Lower leg skin (tissue), 3 donors: Measurements from ENCODE around the gene ADD2.

Experiments
- POLR2A ChIP-seq, 2 donors: fragments of 450-650 bp; IDR thresholded peaks; one replicate each; pipeline ENCODE4 v1.6.1; 2016 to 2017; ENCODE audit warnings: antibody characterized with exemption in 2 of 2, mild to moderate bottlenecking in 1 of 2, moderate library complexity in 1 of 2
- TF ChIP-seq, protein P1 (sequence below), 3 donors: fragments of 450-650 bp; IDR thresholded peaks; one replicate each; pipeline ENCODE4 v1.5.1; 2016; ENCODE audit warnings: antibody characterized with exemption in 3 of 3, mild to moderate bottlenecking in 3 of 3, moderate library complexity in 2 of 3

DNA sequence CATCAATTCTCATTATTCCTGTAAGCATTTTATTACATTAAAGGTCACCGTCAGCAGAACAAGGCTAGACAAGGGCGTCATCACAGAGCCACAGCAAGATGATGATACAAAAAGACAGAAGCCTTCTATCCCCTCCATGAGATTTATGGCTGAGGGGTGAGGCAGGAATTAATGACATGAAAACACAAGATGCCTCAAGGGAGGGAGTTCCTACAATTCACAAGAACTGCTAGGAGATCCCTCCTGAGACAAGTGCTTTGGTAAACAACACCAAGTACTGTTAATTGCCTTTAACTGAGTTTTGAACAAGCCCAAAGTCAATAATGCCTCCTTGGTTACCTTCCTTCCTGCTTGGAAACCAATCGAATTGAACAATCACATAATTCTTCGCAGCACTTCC, 14.1 kb downstream of the ADD2 start:
- no peak for TF ChIP-seq POLR2A (IDR thresholded peaks at IDR 0.05)
- TF ChIP-seq, protein P1, sequence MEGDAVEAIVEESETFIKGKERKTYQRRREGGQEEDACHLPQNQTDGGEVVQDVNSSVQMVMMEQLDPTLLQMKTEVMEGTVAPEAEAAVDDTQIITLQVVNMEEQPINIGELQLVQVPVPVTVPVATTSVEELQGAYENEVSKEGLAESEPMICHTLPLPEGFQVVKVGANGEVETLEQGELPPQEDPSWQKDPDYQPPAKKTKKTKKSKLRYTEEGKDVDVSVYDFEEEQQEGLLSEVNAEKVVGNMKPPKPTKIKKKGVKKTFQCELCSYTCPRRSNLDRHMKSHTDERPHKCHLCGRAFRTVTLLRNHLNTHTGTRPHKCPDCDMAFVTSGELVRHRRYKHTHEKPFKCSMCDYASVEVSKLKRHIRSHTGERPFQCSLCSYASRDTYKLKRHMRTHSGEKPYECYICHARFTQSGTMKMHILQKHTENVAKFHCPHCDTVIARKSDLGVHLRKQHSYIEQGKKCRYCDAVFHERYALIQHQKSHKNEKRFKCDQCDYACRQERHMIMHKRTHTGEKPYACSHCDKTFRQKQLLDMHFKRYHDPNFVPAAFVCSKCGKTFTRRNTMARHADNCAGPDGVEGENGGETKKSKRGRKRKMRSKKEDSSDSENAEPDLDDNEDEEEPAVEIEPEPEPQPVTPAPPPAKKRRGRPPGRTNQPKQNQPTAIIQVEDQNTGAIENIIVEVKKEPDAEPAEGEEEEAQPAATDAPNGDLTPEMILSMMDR (IDR thresholded peaks at IDR 0.05): no peak
